HG02973 (cell line): ENCODE results near the gene LRATD1.

Source experiments
- ATAC-seq: cut with Tn5 transposase; IDR thresholded peaks from one replicate; pipeline ENCODE4 v1.9.1; 2021; ENCODE audit warnings: moderate library complexity; ENCODE audit not compliant: unreplicated experiment

LRATD1 gene

GRCh38 chr2:14633461-14634181, 1.1 kb downstream of the LRATD1 start:
- no peak for ATAC-seq

- ATAC-seq, result no peak
Observed at GRCh38 chr2:14634182-14634488, 1.6 kb downstream of the LRATD1 start.

GRCh38 chr2:14634489-14635390, 2.2 kb downstream of the LRATD1 start:
- no peak for ATAC-seq

GRCh38 chr2:14635391-14635871, 2.9 kb downstream of the LRATD1 start:
- no peak for ATAC-seq

- no peak for ATAC-seq
Observed at GRCh38 chr2:14638488-14638887, 6.0 kb downstream of the LRATD1 start.

GRCh38 chr2:14641116-14641515, 8.6 kb downstream of the LRATD1 start:
- ATAC-seq, result no peak

- ATAC-seq, result no peak
Observed at GRCh38 chr2:14642499-14642898, 10.0 kb downstream of the LRATD1 start.

- no peak for ATAC-seq
Observed at GRCh38 chr2:14647714-14648113, 15.2 kb downstream of the LRATD1 start.

- no peak for ATAC-seq
Observed at GRCh38 chr2:14650066-14650465, 17.5 kb downstream of the LRATD1 start.

- ATAC-seq, result peak; percentile 96
Observed at GRCh38 chr2:14654835-14655282, 22.3 kb downstream of the LRATD1 start.

- no peak for ATAC-seq
Observed at GRCh38 chr2:14656146-14656545, 23.6 kb downstream of the LRATD1 start.

- no peak for ATAC-seq
Observed at GRCh38 chr2:14661163-14661562, 28.6 kb downstream of the LRATD1 start.

GRCh38 chr2:14673351-14673875, 40.9 kb downstream of the LRATD1 start:
- ATAC-seq, result no peak

GRCh38 chr2:14675489-14675888, 43.0 kb downstream of the LRATD1 start:
- no peak for ATAC-seq

GRCh38 chr2:14676371-14676770, 43.9 kb downstream of the LRATD1 start:
- ATAC-seq, result no peak

GRCh38 chr2:14677039-14677438, 44.5 kb downstream of the LRATD1 start:
- no peak for ATAC-seq

- no peak for ATAC-seq
Observed at GRCh38 chr2:14678761-14679160, 46.2 kb downstream of the LRATD1 start.

GRCh38 chr2:14681608-14682007, 49.1 kb downstream of the LRATD1 start:
- no peak for ATAC-seq
